Osteocyte (in vitro differentiated cells): ENCODE results near the gene PRELID2. TPM values are rescaled to one million over a fixed set of nuclear protein-coding genes. Genes with fewer than 3 reads are reported as not detected.

Experiments
- DNase-seq: peaks from one replicate; pipeline ENCODE4 v3.0.0; 2021; ENCODE audit warnings: mixed read lengths; ENCODE audit not compliant: unreplicated experiment; ENCODE audit errors: extremely low spot score
- H3K27ac Mint-ChIP-seq: one replicate; pipeline ENCODE4 v1.8.0; 2021; ENCODE audit warnings: mild to moderate bottlenecking, mixed read lengths; ENCODE audit not compliant: unreplicated experiment
- H3K27me3 Mint-ChIP-seq: one replicate; pipeline ENCODE4 v1.8.0; 2021; ENCODE audit warnings: mixed read lengths; ENCODE audit not compliant: unreplicated experiment
- H3K36me3 Mint-ChIP-seq: one replicate; pipeline ENCODE4 v1.8.0; 2021; ENCODE audit warnings: mixed read lengths; ENCODE audit not compliant: unreplicated experiment
- H3K4me1 Mint-ChIP-seq: one replicate; pipeline ENCODE4 v1.8.0; 2021; ENCODE audit warnings: mixed read lengths; ENCODE audit not compliant: unreplicated experiment
- H3K4me3 Mint-ChIP-seq: one replicate; pipeline ENCODE4 v1.8.0; 2021; ENCODE audit warnings: mild to moderate bottlenecking, moderate library complexity, mixed read lengths; ENCODE audit not compliant: unreplicated experiment
- H3K9me3 Mint-ChIP-seq: one replicate; pipeline ENCODE4 v1.8.0; 2021; ENCODE audit warnings: mixed read lengths; ENCODE audit not compliant: unreplicated experiment
- total RNA-seq: library from RNA; stranded (reverse); gene quantifications from 2 replicates; pipeline ENCODE4 v1.2.1, GENCODE V29; 2021
- TF ChIP-seq, protein P1 (sequence below): fragments of 200-600 bp; sonication (generic); IDR thresholded peaks from 2 replicates; pipeline ENCODE4 v1.5.0; 2021; ENCODE audit warnings: antibody characterized with exemption, mild to moderate bottlenecking, moderate library complexity

Gene PRELID2
- total RNA-seq, 1 donor from 2014 or later = 4.7 TPM

DNA sequence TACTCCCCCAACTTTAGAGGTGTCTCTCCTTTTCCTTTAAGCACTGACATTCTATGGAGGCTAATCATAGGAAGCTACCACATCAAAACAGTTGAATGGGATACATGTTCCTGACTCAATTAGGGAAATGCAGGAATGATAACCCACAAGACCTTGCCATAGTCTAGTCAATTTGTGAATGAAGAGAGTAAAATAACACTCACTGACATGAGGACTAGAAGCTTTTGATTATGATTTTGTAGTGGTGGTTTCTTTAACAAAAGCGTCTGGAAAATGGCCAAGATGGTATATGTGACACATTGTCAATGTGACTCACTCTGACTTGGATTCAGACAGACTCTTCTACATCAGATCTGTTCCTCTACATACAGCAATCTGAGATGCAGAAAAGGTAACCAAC, 13.7 kb upstream of the PRELID2 start:
- Mint-ChIP-seq H3K27ac (no peak overlapping the region), H3K36me3 (no peaks in the 10 kb centered on the region), H3K9me3 (no peaks in the 10 kb centered on the region), H3K4me3 (no peak overlapping the region), H3K27me3 (no peaks in the 10 kb centered on the region), H3K4me1 (no peaks in the 10 kb centered on the region)
- TF ChIP-seq, protein P1, sequence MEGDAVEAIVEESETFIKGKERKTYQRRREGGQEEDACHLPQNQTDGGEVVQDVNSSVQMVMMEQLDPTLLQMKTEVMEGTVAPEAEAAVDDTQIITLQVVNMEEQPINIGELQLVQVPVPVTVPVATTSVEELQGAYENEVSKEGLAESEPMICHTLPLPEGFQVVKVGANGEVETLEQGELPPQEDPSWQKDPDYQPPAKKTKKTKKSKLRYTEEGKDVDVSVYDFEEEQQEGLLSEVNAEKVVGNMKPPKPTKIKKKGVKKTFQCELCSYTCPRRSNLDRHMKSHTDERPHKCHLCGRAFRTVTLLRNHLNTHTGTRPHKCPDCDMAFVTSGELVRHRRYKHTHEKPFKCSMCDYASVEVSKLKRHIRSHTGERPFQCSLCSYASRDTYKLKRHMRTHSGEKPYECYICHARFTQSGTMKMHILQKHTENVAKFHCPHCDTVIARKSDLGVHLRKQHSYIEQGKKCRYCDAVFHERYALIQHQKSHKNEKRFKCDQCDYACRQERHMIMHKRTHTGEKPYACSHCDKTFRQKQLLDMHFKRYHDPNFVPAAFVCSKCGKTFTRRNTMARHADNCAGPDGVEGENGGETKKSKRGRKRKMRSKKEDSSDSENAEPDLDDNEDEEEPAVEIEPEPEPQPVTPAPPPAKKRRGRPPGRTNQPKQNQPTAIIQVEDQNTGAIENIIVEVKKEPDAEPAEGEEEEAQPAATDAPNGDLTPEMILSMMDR = no peak
- no peak for DNase-seq

DNA sequence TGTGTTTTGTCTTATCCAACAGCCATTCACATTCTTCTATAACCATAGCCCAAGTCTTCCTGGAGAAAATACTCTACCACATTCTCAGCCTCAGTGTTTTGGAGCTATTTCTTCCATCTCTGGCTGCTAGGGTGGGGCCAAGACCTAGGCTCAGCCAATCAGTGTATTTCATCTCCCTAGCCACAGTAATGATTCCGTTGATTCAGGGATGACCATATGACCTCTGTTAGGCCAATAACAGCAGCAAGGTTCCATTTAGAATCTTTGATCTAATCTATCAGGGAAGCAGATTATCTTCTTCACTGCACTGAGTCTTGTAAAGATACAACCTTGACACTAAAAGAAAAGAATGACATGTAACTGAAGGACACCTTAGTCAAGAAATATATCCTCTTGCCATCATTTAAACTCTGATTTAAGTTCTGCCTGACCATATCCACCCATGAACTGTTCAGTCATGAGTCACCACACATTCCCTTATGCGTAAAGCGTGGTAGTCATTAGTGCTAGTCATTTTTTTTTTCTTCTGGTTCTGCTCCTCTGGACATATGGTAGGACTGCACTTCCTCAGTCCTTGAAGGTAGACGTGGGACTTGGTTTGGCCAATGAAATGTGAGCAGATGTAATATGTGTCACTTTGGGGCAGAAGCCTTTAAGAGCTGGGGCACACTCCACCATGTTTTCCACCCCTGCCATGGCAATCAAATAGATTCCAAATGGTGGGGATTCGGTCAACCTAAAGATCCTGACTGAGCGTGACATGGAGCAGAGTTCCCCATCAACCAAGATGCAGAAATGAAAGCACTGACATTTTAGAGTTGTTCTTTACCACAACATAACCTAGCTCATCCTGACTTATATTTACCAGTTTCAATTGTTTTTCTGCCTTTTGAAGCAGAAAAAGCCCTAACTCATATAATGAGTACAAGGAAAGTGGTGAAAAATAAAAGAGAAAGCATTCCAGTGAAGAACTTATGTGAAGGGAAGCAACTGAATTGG, 12.7 kb upstream of the PRELID2 start:
- no peak for DNase-seq

DNA sequence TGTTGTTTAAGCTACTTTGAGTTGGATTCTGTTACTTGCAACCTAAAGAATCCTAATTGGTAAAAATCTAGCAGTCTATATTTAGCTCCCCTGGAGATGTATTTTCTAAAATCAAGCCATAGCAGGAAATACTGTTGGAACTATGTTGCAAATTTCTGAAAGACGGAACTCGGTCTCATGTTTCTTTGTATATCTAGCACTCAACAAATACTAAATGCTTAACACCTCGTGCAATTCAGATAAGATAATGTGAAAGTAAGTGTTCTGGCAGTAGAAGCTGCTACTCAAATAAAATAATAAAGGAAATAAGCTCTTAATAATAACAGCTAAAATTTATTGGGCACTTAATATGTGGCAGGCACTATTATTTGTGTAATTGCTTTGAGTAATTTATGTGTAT, 10.9 kb upstream of the PRELID2 start:
- no peak overlapping the region for H3K4me3 Mint-ChIP-seq
- H3K36me3 Mint-ChIP-seq = no peaks in the 10 kb centered on the region
- no peak for DNase-seq
- TF ChIP-seq, protein P1 = no peak
- H3K27ac Mint-ChIP-seq = no peak overlapping the region
- H3K4me1 Mint-ChIP-seq = no peaks in the 10 kb centered on the region
- no peaks in the 10 kb centered on the region for H3K9me3 Mint-ChIP-seq
- no peaks in the 10 kb centered on the region for H3K27me3 Mint-ChIP-seq

More for the DNA sequence above, 12.7 kb upstream of the PRELID2 start:
- no peaks in the 10 kb centered on the region for H3K9me3 Mint-ChIP-seq
- H3K27ac Mint-ChIP-seq = no peak overlapping the region
- no peak overlapping the region for H3K4me3 Mint-ChIP-seq
- no peaks in the 10 kb centered on the region for H3K36me3 Mint-ChIP-seq
- no peaks in the 10 kb centered on the region for H3K27me3 Mint-ChIP-seq
- TF ChIP-seq, protein P1 = no peak
- no peaks in the 10 kb centered on the region for H3K4me1 Mint-ChIP-seq

DNA sequence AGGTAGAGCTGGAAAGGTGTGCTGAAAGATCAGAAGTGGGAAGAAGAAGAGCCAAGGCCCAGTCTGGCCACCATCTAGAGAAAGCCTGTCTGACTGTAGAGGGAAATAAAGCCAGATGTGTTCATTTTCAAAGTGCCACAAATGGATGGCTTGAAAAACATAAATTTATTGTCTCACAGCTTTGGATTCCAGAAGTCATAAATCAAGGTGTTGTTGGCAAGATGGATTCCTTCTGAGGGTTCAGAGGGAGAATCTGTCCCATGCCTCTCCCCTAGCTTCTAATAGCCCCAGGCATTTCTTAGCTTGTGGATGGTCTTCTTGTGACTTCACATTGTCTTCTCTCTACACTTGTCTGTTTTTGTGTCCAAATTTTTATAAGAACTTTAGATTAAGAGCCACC, 6.2 kb upstream of the PRELID2 start:
- Mint-ChIP-seq H3K4me3 (no peak overlapping the region), H3K4me1 (no peaks in the 10 kb centered on the region), H3K27ac (no peak overlapping the region), H3K36me3 (no peaks in the 10 kb centered on the region), H3K27me3 (no peaks in the 10 kb centered on the region), H3K9me3 (no peaks in the 10 kb centered on the region)
- no peak for DNase-seq
- TF ChIP-seq, protein P1 = no peak

DNA sequence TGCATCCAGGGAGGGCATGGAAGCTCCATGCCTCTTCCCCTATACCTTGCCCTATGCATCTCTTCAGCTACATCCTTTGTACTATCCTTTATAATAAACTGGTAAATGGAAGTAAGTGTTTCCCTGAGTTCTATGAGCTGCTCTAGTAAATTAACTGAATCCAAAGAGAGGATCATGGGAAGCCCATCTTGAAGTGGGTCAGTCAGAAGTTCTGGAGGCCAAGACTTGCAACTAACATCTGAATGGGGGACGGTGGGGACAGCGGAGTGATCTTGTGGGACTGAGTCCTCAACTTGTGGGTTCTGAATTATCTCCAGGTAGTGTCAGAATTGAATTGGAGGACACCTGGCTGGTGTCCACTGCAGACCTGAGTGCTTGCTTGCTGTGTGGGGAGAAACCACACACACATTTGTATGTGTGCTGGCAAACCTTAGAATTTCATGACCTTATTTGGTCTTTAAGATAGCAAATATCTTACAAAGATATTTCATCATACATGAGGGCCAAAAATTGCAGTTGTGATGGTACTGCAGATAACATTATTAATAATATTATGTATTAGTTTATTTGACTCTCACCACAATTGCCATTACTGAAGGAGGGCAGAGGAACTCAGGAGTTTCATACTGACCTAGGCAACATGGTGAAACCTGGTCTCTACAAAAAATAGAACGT, 5.5 kb upstream of the PRELID2 start:
- DNase-seq = no peak
- H3K4me1 Mint-ChIP-seq = peaks cover 4% of the 10 kb centered on the region
- H3K36me3 Mint-ChIP-seq = no peaks in the 10 kb centered on the region
- TF ChIP-seq, protein P1 = no peak
- no peak overlapping the region for H3K4me3 Mint-ChIP-seq
- H3K27me3 Mint-ChIP-seq = no peaks in the 10 kb centered on the region
- no peaks in the 10 kb centered on the region for H3K9me3 Mint-ChIP-seq
- no peak overlapping the region for H3K27ac Mint-ChIP-seq
